Uterus (tissue), 4 donors: Measurements from ENCODE around the gene RCN1. TPM values are rescaled to one million over a fixed set of nuclear protein-coding genes. Genes with fewer than 3 reads are reported as not detected.

Experiments used
- DNase-seq, 2 donors: peaks; one replicate each; pipeline ENCODE4 v3.0.0-alpha.2; 2019 to 2020
- H3K27ac ChIP-seq, 2 donors: fragments of 200-600 bp; sonication (generic); 1 replicate in 1 of 2; 2 replicates in 1 of 2; pipeline ENCODE4 v1.5.1; 2016 to 2018
- H3K27me3 ChIP-seq, 2 donors: fragments of 200-600 bp; sonication (generic); one replicate each; pipeline ENCODE4 v1.5.1; 2018 to 2019; ENCODE audit warnings: control low read depth in 1 of 2
- H3K36me3 ChIP-seq, 2 donors: fragments of 200-600 bp; sonication (generic); one replicate each; pipeline ENCODE4 v1.5.1; 2019; ENCODE audit warnings: control low read depth in 1 of 2
- H3K4me1 ChIP-seq, 2 donors: fragments of 200-600 bp; sonication (generic); one replicate each; pipeline ENCODE4 v1.5.1; 2018 to 2019; ENCODE audit warnings: control low read depth in 1 of 2
- H3K4me3 ChIP-seq, 2 donors: fragments of 200-600 bp; sonication (generic); 1 replicate in 1 of 2; 2 replicates in 1 of 2; pipeline ENCODE4 v1.5.1; 2018 to 2019; ENCODE audit warnings: mild to moderate bottlenecking in 1 of 2
- H3K9me3 ChIP-seq, 2 donors: fragments of 200-600 bp; sonication (generic); one replicate each; pipeline ENCODE4 v1.5.1; 2019; ENCODE audit warnings: control low read depth in 1 of 2
- CTCF ChIP-seq, 4 experiments: fragments of 200-600 bp in 2 of 4; fragments of 450-650 bp in 2 of 4; sonication (generic) in 2 of 4; IDR thresholded peaks; one replicate each; pipeline ENCODE4 v1.5.1; 2016 to 2019; ENCODE audit warnings: antibody characterized with exemption in 4 of 4, mild to moderate bottlenecking in 2 of 4, moderate library complexity in 1 of 4
- POLR2A ChIP-seq, 2 donors: fragments of 450-650 bp; IDR thresholded peaks; one replicate each; pipeline ENCODE4 v1.6.1; 2016; ENCODE audit warnings: antibody characterized with exemption in 2 of 2, mild to moderate bottlenecking in 1 of 2, moderate library complexity in 1 of 2
- intact Hi-C: fragments of 100-400 bp; cut with DNase I; formaldehyde crosslinking; loops from one replicate; pipeline ENCODE4 v1.15.1; 2023; ENCODE audit warnings: low total_unique reads
- total RNA-seq, 4 donors: library from RNA; depleted of rRNA in 3 of 4; stranded (reverse); fragments of >200 nt in 3 of 4; gene quantifications; one replicate each; pipeline versions ENCODE4 v1.1.0 to v1.2.4, GENCODE V29; 2014 to 2023
- donor health status: DM: yes; HTN: yes; CAD: no.

The RCN1 gene
- total RNA-seq, 4 donors from 2014 or later = 26.1 to 221 (median 67.9) TPM

GRCh38 chr11:32052215-32052614 is 38.7 kb upstream of the RCN1 start:
- no peak overlapping the region for H3K27ac ChIP-seq
- intact Hi-C loops = loop anchor here (5.0 kb wide), 1 partner anchor 125 kb away; no protein-coding TSS in a partner anchor

GRCh38 chr11:32053151-32053888 is 37.6 kb upstream of the RCN1 start:
- no peak for DNase-seq
- H3K9me3 ChIP-seq = no peaks in the 10 kb centered on the region
- no peaks in the 10 kb centered on the region for H3K4me1 ChIP-seq
- H3K4me3 ChIP-seq = no peak overlapping the region
- no peak for TF ChIP-seq POLR2A (IDR thresholded peaks at IDR 0.05)
- no peak for TF ChIP-seq CTCF (IDR thresholded peaks at IDR 0.05)
- intact Hi-C loops = loop anchor here (5.0 kb wide), 1 partner anchor 124 kb away; no protein-coding TSS in a partner anchor
- H3K27me3 ChIP-seq = no peaks in the 10 kb centered on the region
- H3K27ac ChIP-seq = no peak overlapping the region
- H3K36me3 ChIP-seq = no peaks in the 10 kb centered on the region

More at GRCh38 chr11:32052215-32052614, 38.7 kb upstream of the RCN1 start:
- TF ChIP-seq POLR2A (IDR thresholded peaks at IDR 0.05) = no peak
- TF ChIP-seq CTCF (IDR thresholded peaks at IDR 0.05) = peak; percentile 63 to 83 (median 68)
- H3K9me3 ChIP-seq = no peaks in the 10 kb centered on the region
- no peaks in the 10 kb centered on the region for H3K27me3 ChIP-seq
- DNase-seq = peak; percentile 45 to 47
- no peaks in the 10 kb centered on the region for H3K4me1 ChIP-seq
- no peak overlapping the region for H3K4me3 ChIP-seq
- H3K36me3 ChIP-seq = no peaks in the 10 kb centered on the region

- no peaks in the 10 kb centered on the region for H3K36me3 ChIP-seq
- H3K9me3 ChIP-seq = no peaks in the 10 kb centered on the region
- H3K4me1 ChIP-seq = no peaks in the 10 kb centered on the region
- no peak for TF ChIP-seq CTCF (IDR thresholded peaks at IDR 0.05)
- TF ChIP-seq POLR2A (IDR thresholded peaks at IDR 0.05) = no peak
- no peak overlapping the region for H3K4me3 ChIP-seq
- DNase-seq = no peak
- no peak overlapping the region for H3K27ac ChIP-seq
- no peaks in the 10 kb centered on the region for H3K27me3 ChIP-seq
- intact Hi-C loops = no loop called here
These were observed 35.0 kb upstream of the RCN1 start for GRCh38 chr11:32055861-32056260.

- Histone ChIP-seq H3K9me3 (no peaks in the 10 kb centered on the region), H3K27me3 (no peaks in the 10 kb centered on the region), H3K4me3 (no peak overlapping the region), H3K4me1 (no peaks in the 10 kb centered on the region), H3K27ac (no peak overlapping the region), H3K36me3 (no peaks in the 10 kb centered on the region)
- TF ChIP-seq CTCF (IDR thresholded peaks at IDR 0.05) (no peak), POLR2A (IDR thresholded peaks at IDR 0.05) (no peak)
- intact Hi-C loops = no loop called here
- DNase-seq = no peak
These were observed 34.4 kb upstream of the RCN1 start for GRCh38 chr11:32056438-32056837.

- TF ChIP-seq CTCF (IDR thresholded peaks at IDR 0.05) = no peak
- TF ChIP-seq POLR2A (IDR thresholded peaks at IDR 0.05) = no peak
- Histone ChIP-seq H3K27me3 (no peaks in the 10 kb centered on the region), H3K27ac (no peak overlapping the region), H3K9me3 (no peaks in the 10 kb centered on the region), H3K4me3 (no peak overlapping the region), H3K4me1 (no peaks in the 10 kb centered on the region), H3K36me3 (no peaks in the 10 kb centered on the region)
- no peak for DNase-seq
- intact Hi-C loops = no loop called here
These were observed 31.0 kb upstream of the RCN1 start for GRCh38 chr11:32059686-32060462.
